H1 (cell line): ENCODE measurements around the gene DLX2. TPM values are rescaled to one million over a fixed set of nuclear protein-coding genes. Genes with fewer than 3 reads are reported as not detected.
A peak's percentile ranks its signal among the peaks of the same experiment; 100 is the strongest.

ENCODE experiments used
- ATF3 ChIP-seq: IDR thresholded peaks from 2 replicates; pipeline ENCODE4 v1.6.1; 2011; ENCODE audit warnings: low read depth, mild to moderate bottlenecking, low read length; ENCODE audit not compliant: insufficient read depth
- BCL11A ChIP-seq, 2 experiments: IDR thresholded peaks; one replicate each; pipeline ENCODE4 v1.6.1; 2011; ENCODE audit warnings: low read depth in 2 of 2, low read length in 2 of 2, mild to moderate bottlenecking in 2 of 2
- CHD1 ChIP-seq: IDR thresholded peaks from 2 replicates; pipeline ENCODE4 v1.6.1; 2012; ENCODE audit warnings: low read depth, low read length, improper control_type of control experiment
- CTCF ChIP-seq, 3 experiments: IDR thresholded peaks; 1 replicate in 2 of 3; 2 replicates in 1 of 3; pipeline versions ENCODE4 v1.5.1 to v1.6.1; 2011; ENCODE audit warnings: low read length in 3 of 3, mild to moderate bottlenecking in 3 of 3, inconsistent platforms in 2 of 3, low read depth in 1 of 3, moderate library complexity in 1 of 3; ENCODE audit not compliant: insufficient read depth in 1 of 3; ENCODE audit errors: control extremely low read depth in 1 of 3
- HDAC2 ChIP-seq, 2 experiments: fragments of 300-600 bp in 1 of 2; sonication (generic) in 1 of 2; IDR thresholded peaks; 2 replicates each; pipeline ENCODE4 v1.6.1; 2011 to 2012; ENCODE audit warnings: low read depth in 2 of 2, low read length in 2 of 2, mild to moderate bottlenecking in 2 of 2, moderate library complexity in 2 of 2, borderline replicate concordance in 1 of 2, inconsistent platforms in 1 of 2
- NRF1 ChIP-seq: IDR thresholded peaks from 2 replicates; pipeline ENCODE4 v1.6.1; 2011; ENCODE audit warnings: mild to moderate bottlenecking, low read depth, low read length, improper control_type of control experiment
- RNF2 ChIP-seq: fragments of 200-900, 300-1000 bp; sonication (generic); IDR thresholded peaks from 2 replicates; pipeline ENCODE4 v1.7.1; 2016; ENCODE audit warnings: borderline replicate concordance, low read depth, mild to moderate bottlenecking, antibody characterized with exemption, low read length; ENCODE audit not compliant: poor library complexity, severe bottlenecking; ENCODE audit errors: missing control alignments
- SAP30 ChIP-seq: fragments of 300-600 bp; sonication (generic); IDR thresholded peaks from 2 replicates; pipeline ENCODE4 v1.7.1; 2012; ENCODE audit warnings: low read length, moderate library complexity, mild to moderate bottlenecking, inconsistent platforms; ENCODE audit not compliant: insufficient read depth, insufficient replicate concordance
- USF2 ChIP-seq: IDR thresholded peaks from 2 replicates; pipeline ENCODE4 v1.6.1; 2011; ENCODE audit warnings: low read length, improper control_type of control experiment
- polyA plus RNA-seq, 7 experiments: library from polyadenylated mRNA; depleted of rRNA in 3 of 7; stranded (reverse) in 5 of 7; unstranded in 2 of 7; fragments of >200 nt in 5 of 7; fragments of 200-250 nt in 2 of 7; gene quantifications; 1 replicate in 5 of 7; 2 replicates in 1 of 7; 4 replicates in 1 of 7; pipeline versions ENCODE4 v1.2.1 to v1.2.3, GENCODE V29; 2011 to 2013; ENCODE audit warnings: missing spikeins in 2 of 7, mixed read lengths in 2 of 7
- total RNA-seq: library from RNA; stranded (reverse); fragmentation: NEBNext Ultra II Directional; extraction: Animal tissue kit (Norgen Biotek cat#: 25700); gene quantifications from 2 replicates; pipeline ENCODE4 v1.2.1, GENCODE V29; 2021

Gene DLX2
- total and polyA plus RNA-seq, 2 of the 8 experiments (the other 6 are each of a cell fraction or from before 2014, with no cell fraction given), result 0.45 TPM; not detected in 1

- TF ChIP-seq NRF1 (no peak), CHD1 (no peak), BCL11A (IDR thresholded peaks at IDR 0.05; ENCODE audit: low read depth in 2 of 2, low read length in 2 of 2) (no peak), HDAC2 (IDR thresholded peaks at IDR 0.05; ENCODE audit: borderline replicate concordance in 1 of 2, low read depth in 2 of 2, low read length in 2 of 2) (no peak), ATF3 (peak; percentile 87), RNF2 (peak; percentile 53), USF2 (peak; percentile 93), CTCF (IDR thresholded peaks at IDR 0.05; ENCODE audit: control extremely low read depth in 1 of 3, insufficient read depth in 1 of 3, low read depth in 1 of 3, low read length in 3 of 3) (no peak), SAP30 (no peak)
Observed at GRCh38 chr2:172102391-172103359, at the start of gene DLX2 (continued).
